K562 (cell line): ENCODE data around the gene RAI1. TPM values are rescaled to one million over a fixed set of nuclear protein-coding genes. Genes with fewer than 3 reads are reported as not detected.
A peak's percentile ranks its signal among the peaks of the same experiment; 100 is the strongest.

Experiments
- ARHGAP35 ChIP-seq: fragments of 450-650 bp; IDR thresholded peaks from 2 replicates; pipeline ENCODE4 v1.6.1; 2018; ENCODE audit not compliant: partially characterized antibody
- ARNT ChIP-seq, 2 experiments: fragments of 450-650 bp; IDR thresholded peaks; 2 replicates each; pipeline ENCODE4 v1.6.1; 2016; ENCODE audit warnings: mild to moderate bottlenecking in 1 of 2
- CTCF ChIP-seq, 3 experiments: IDR thresholded peaks in 2 of 3; conservative IDR thresholded peaks in 1 of 3; 2 replicates each; pipeline ENCODE4 v1.5.1; 2011 to 2012; ENCODE audit warnings: low read length in 3 of 3, mild to moderate bottlenecking in 3 of 3, control low read depth in 2 of 3, improper control_type of control experiment in 1 of 3, inconsistent platforms in 1 of 3, low read depth in 1 of 3, mixed read lengths in 1 of 3, moderate library complexity in 1 of 3; ENCODE audit not compliant: insufficient read depth in 2 of 3
- E2F3 ChIP-seq: fragments of 250-450 bp; sonication (Bioruptor Pico); IDR thresholded peaks from 2 replicates; pipeline ENCODE4 v1.4.0; 2020; ENCODE audit warnings: mild to moderate bottlenecking
- ETV5 ChIP-seq: sonication (generic); formaldehyde crosslinking; IDR thresholded peaks from 2 replicates; pipeline ENCODE4 v1.4.0; 2020; ENCODE audit warnings: low read depth, mild to moderate bottlenecking, missing genetic modification reagents
- HDAC8 ChIP-seq: fragments of 450-650 bp; IDR thresholded peaks from 2 replicates; pipeline ENCODE4 v1.6.1; 2016; ENCODE audit warnings: mild to moderate bottlenecking, missing genetic modification characterization, moderate library complexity, missing compliant biosample characterization
- ILF3 ChIP-seq: fragments of 450-650 bp; IDR thresholded peaks from 2 replicates; pipeline ENCODE4 v1.6.1; 2018; ENCODE audit warnings: antibody characterized with exemption, mild to moderate bottlenecking, moderate library complexity, borderline replicate concordance
- JUND ChIP-seq, 2 experiments: IDR thresholded peaks; 2 replicates in 1 of 2; 3 replicates in 1 of 2; pipeline ENCODE4 v1.6.1; 2011; ENCODE audit warnings: borderline replicate concordance in 2 of 2, low read depth in 2 of 2, low read length in 2 of 2, improper control_type of control experiment in 1 of 2, missing biosample characterization in 1 of 2, missing genetic modification characterization in 1 of 2, missing genetic modification reagents in 1 of 2
- MED1 ChIP-seq: sonication (generic); formaldehyde crosslinking; IDR thresholded peaks from 2 replicates; pipeline ENCODE4 v1.8.1; 2023; ENCODE audit warnings: missing genetic modification reagents, borderline replicate concordance
- MIER1 ChIP-seq: fragments of 450-650 bp; IDR thresholded peaks from 2 replicates; pipeline ENCODE4 v1.6.1; 2016; ENCODE audit warnings: antibody characterized with exemption, mild to moderate bottlenecking, low read depth
- MYNN ChIP-seq, 2 experiments: sonication (generic); formaldehyde crosslinking in 1 of 2; IDR thresholded peaks; 2 replicates each; pipeline versions ENCODE4 v1.5.0 to v1.6.1; 2016 to 2020; ENCODE audit warnings: antibody characterized with exemption in 1 of 2, missing genetic modification reagents in 1 of 2
- NR4A1 ChIP-seq, 2 experiments: fragments of 250-450 bp in 1 of 2; fragments of 450-650 bp in 1 of 2; sonication (Bioruptor Pico) in 1 of 2; IDR thresholded peaks; 2 replicates each; pipeline versions ENCODE4 v1.4.0 to v1.6.1; 2016 to 2020; ENCODE audit warnings: mild to moderate bottlenecking in 2 of 2, missing compliant biosample characterization in 1 of 2, missing genetic modification characterization in 1 of 2, moderate library complexity in 1 of 2
- PCBP1 ChIP-seq: fragments of 200-400 bp; formaldehyde crosslinking; IDR thresholded peaks from 2 replicates; pipeline ENCODE4 v1.6.1; 2018; ENCODE audit warnings: mild to moderate bottlenecking, low read depth, low read length; ENCODE audit not compliant: poor library complexity, severe bottlenecking
- RAD21 ChIP-seq, 2 experiments: fragments of 250-450 bp in 1 of 2; fragments of 450-650 bp in 1 of 2; sonication (Bioruptor Pico) in 1 of 2; formaldehyde crosslinking in 1 of 2; IDR thresholded peaks in 1 of 2; conservative IDR thresholded peaks in 1 of 2; 2 replicates each; pipeline versions ENCODE4 v1.4.0 to v1.8.0; 2020 to 2022; ENCODE audit warnings: mild to moderate bottlenecking in 2 of 2, moderate library complexity in 1 of 2
- SAFB ChIP-seq: fragments of 200-400 bp; formaldehyde crosslinking; IDR thresholded peaks from 2 replicates; pipeline ENCODE4 v1.6.1; 2017; ENCODE audit warnings: low read depth, low read length, borderline replicate concordance
- SPI1 ChIP-seq: IDR thresholded peaks from 2 replicates; pipeline ENCODE4 v1.6.1; 2011; ENCODE audit warnings: low read depth, low read length, control low read depth, borderline replicate concordance
- TCF15 ChIP-seq: fragments of 250-450 bp; sonication (Bioruptor Pico); IDR thresholded peaks from 2 replicates; pipeline ENCODE4 v1.8.0; 2022; ENCODE audit warnings: moderate library complexity, mild to moderate bottlenecking, inconsistent platforms
- TEAD1 ChIP-seq, 2 experiments: fragments of 450-650 bp in 1 of 2; sonication (generic) in 1 of 2; formaldehyde crosslinking; IDR thresholded peaks; 2 replicates each; pipeline versions ENCODE4 v1.4.0 to v1.8.0; 2020 to 2022; ENCODE audit warnings: mild to moderate bottlenecking in 2 of 2, missing genetic modification reagents in 1 of 2
- ZBTB34 ChIP-seq: fragments of 250-450 bp; sonication (Bioruptor Pico); IDR thresholded peaks from 2 replicates; pipeline ENCODE4 v1.8.0; 2021; ENCODE audit warnings: mild to moderate bottlenecking, moderate library complexity
- ZFX ChIP-seq: sonication (generic); formaldehyde crosslinking; IDR thresholded peaks from 2 replicates; pipeline ENCODE4 v1.8.0; 2022; ENCODE audit warnings: mild to moderate bottlenecking, missing genetic modification reagents, moderate library complexity
- ZNF699 ChIP-seq: fragments of 250-450 bp; sonication (Bioruptor Pico); IDR thresholded peaks from 2 replicates; pipeline ENCODE4 v1.8.0; 2021; ENCODE audit warnings: mild to moderate bottlenecking, moderate library complexity; ENCODE audit not compliant: insufficient replicate concordance
- ZNF75A ChIP-seq: fragments of 450-650 bp; formaldehyde crosslinking; IDR thresholded peaks from 2 replicates; pipeline ENCODE4 v1.4.0; 2020; ENCODE audit warnings: mild to moderate bottlenecking
- polyA plus RNA-seq, 8 experiments: library from polyadenylated mRNA; depleted of rRNA in 4 of 8; stranded (reverse) in 5 of 8; unstranded in 3 of 8; fragments of >200 nt; fragmentation: Nextera tagmentation in 2 of 8; fragmentation: Illumina TruSeq in 1 of 8; extraction: Ambion mirVana in 2 of 8; extraction: Trizol in 1 of 8; gene quantifications; 2 replicates each; pipeline versions ENCODE4 v1.2.1 to v1.2.3, GENCODE V29; 2011 to 2014; ENCODE audit warnings: inconsistent platforms in 1 of 8, missing spikeins in 1 of 8
- total RNA-seq, 7 experiments: library from RNA; depleted of rRNA in 6 of 7; stranded (reverse); fragments of >200 nt in 6 of 7; fragmentation: Illumina TruSeq in 2 of 7; extraction: Trizol in 2 of 7; gene quantifications; 2 replicates each; pipeline versions ENCODE4 v1.2.1 to v1.2.3, GENCODE V29; 2011 to 2021; ENCODE audit warnings: low replicate concordance in 1 of 7

Gene RAI1
- total and polyA plus RNA-seq, 9 of the 15 experiments (the other 6 are each of a cell fraction or from before 2014, with no cell fraction given), result 0.68 to 19.9 (median 5.5) TPM

- no peak for TF ChIP-seq MYNN (IDR thresholded peaks at IDR 0.05)
- no peak for TF ChIP-seq MYNN (CRISPR knock-in tag; IDR thresholded peaks at IDR 0.05)
- no peak for TF ChIP-seq ARNT (IDR thresholded peaks at IDR 0.05)
- no peak for TF ChIP-seq HDAC8 (tag)
- no peak for TF ChIP-seq ZNF699 (CRISPR knock-in tag)
- TF ChIP-seq ZNF75A, result no peak
- no peak for TF ChIP-seq TEAD1 (CRISPR knock-in tag; IDR thresholded peaks at IDR 0.05)
- no peak for TF ChIP-seq NR4A1 (CRISPR knock-in tag; IDR thresholded peaks at IDR 0.05)
- no peak for TF ChIP-seq NR4A1 (tag; IDR thresholded peaks at IDR 0.05)
- no peak for TF ChIP-seq JUND (IDR thresholded peaks at IDR 0.05; ENCODE audit: borderline replicate concordance, low read depth, low read length)
- no peak; the same call in 2 of the 3 replicates for TF ChIP-seq JUND (tag; IDR thresholded peaks at IDR 0.05; ENCODE audit: borderline replicate concordance, low read depth, low read length)
- no peak for TF ChIP-seq PCBP1
- no peak for TF ChIP-seq MIER1
- no peak for TF ChIP-seq E2F3 (CRISPR knock-in tag)
- no peak for TF ChIP-seq RAD21 (CRISPR knock-in tag; conservative IDR thresholded peaks at IDR 0.05 in 1 of 2, IDR thresholded peaks at IDR 0.05 in 1 of 2)
- TF ChIP-seq ARHGAP35, result no peak
- no peak for TF ChIP-seq TCF15 (CRISPR knock-in tag)
- TF ChIP-seq ZFX (CRISPR knock-in tag), result no peak; the same call in 1 of the 2 replicates
- no peak for TF ChIP-seq ETV5 (CRISPR knock-in tag)
- TF ChIP-seq SPI1, result peak; percentile 43; the same call in 1 of the 2 replicates
- TF ChIP-seq ZBTB34, result no peak
- no peak for TF ChIP-seq SAFB
- TF ChIP-seq CTCF (IDR thresholded peaks at IDR 0.05 in 2 of 3, conservative IDR thresholded peaks at IDR 0.05 in 1 of 3; ENCODE audit: insufficient read depth in 2 of 3, low read depth in 1 of 3, low read length in 3 of 3), result no peak
- no peak for TF ChIP-seq ILF3
- no peak for TF ChIP-seq MED1
Observed at GRCh38 chr17:17837966-17838962, 157.0 kb downstream of the RAI1 start (continued).
